T-helper 1 cell treated with Interleukin-12 subunit alpha and Interleukin-12 subunit beta and Interleukin-4 antibody, amounts not matched to agents 30 ng/mL and 1 ng/mL, for 36 hours (primary cell): ENCODE data around the gene SCN3A. TPM values are rescaled to one million over a fixed set of nuclear protein-coding genes. Genes with fewer than 3 reads are reported as not detected.

Experiments
- intact Hi-C: fragments of 100-400 bp; cut with micrococcal nuclease; formaldehyde crosslinking; loops from one replicate; pipeline ENCODE4 v1.15.1; 2024
- total RNA-seq: library from RNA; stranded (reverse); gene quantifications from 2 replicates; pipeline ENCODE4 v1.2.3, GENCODE V29; 2022

SCN3A gene
- total RNA-seq, 1 donor from 2014 or later, result not detected

- intact Hi-C loops, result no loop called here
Measured at GRCh38 chr2:165113414-165113813, 90.4 kb downstream of the SCN3A start.

GRCh38 chr2:165112789-165113188 lies 91.1 kb downstream of the SCN3A start:
- intact Hi-C loops, result no loop called here

DNA sequence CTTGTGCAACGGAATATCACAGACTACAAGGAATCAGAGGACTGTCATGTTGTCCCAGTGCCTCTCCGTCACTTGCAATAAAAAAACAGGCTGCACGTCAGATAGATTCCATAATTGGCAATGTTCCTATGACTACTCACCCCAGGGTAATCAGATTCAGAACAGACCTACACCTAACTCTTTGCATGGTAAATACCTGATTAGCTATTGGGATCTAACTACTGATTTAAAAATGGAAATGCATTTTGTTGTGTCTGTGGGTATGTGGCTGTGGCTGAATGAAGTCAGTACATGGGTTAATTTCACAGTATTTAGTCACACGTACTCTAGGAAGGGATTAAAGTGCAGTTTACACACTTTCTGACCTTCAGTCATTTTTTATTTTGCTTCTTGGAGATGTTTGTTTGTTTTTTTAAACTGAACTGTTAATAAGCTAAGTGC lies 91.7 kb downstream of the SCN3A start:
- intact Hi-C loops, result no loop called here

DNA sequence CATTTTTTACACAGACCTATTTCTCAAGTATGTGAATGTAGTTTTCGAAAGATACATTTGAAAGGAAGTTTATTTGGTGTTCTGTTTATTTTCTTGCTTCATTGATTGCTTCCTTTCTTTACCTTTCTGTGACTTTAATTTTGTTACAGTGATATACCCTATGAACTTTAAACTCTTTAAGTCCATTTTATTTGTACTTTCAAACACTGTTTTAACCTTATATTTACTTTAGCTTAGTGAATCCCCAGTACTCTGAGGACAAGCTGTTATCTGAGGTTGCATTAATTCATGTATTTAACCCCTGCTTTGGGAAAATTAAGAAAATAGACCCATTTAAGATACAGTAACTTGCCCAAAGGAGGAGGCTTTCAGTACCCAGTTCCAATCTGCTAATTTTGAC lies 93.5 kb downstream of the SCN3A start:
- intact Hi-C loops, result no loop called here

DNA sequence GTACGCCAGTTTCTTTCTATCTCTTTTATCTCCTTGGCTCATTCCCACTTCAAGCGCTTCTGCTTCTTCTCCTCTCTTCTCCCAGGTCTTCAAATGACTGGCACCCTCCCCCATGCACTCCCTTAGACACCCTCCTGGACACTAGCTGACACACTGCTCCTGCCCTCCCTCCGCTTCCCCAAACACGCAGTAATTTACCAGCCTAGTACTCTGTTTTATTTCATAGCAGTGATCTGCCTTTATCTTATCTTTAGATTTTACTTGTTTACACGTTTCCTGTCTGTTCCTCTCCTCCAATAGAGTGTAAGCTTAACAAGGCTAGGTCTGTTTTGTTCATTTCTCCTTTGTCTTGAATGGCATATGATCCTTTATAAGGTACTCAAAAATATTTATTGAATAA lies 93.9 kb downstream of the SCN3A start:
- intact Hi-C loops, result no loop called here

DNA sequence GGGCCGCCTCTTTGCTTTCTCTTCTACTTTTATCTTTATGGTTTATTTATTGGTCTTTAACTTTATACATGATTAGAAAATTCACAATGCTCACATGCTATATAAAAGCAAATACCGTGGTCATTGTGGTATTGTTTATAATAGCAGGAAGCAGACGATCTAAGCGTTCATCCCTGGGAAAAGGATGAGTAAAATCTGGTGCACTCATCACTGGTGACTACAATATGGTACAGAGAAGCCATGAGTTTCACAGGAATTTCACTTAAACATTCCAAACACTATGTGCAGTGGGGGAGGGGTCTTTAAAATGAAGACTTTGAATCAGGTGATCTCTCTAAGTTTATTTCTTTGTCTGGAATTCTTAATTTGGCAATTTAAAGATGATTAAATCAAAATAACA lies 97.9 kb downstream of the SCN3A start:
- intact Hi-C loops, result no loop called here

- intact Hi-C loops, result no loop called here
Measured at GRCh38 chr2:165087933-165088901, 115.6 kb downstream of the SCN3A start.

- intact Hi-C loops, result no loop called here
Measured at GRCh38 chr2:165086337-165086736, 117.5 kb downstream of the SCN3A start.

DNA sequence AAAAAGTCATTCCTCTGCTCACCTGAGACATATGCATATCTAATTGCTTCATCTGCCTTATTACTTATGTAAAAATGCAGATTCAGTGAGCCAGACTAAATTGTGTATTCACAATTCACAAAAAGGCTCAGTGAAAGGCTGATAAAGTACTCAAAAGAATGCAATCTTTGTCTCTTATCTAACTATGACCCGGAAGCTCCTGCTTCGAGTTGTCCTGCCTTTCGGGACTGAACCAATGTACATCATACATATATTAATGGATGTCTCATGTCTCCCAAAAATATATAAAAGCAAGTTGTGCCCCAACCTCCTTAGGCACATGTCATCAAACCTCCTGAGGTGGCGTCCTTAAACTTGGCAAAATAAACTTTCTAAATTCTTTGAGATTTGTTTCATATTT lies 120.5 kb downstream of the SCN3A start:
- intact Hi-C loops, result no loop called here

DNA sequence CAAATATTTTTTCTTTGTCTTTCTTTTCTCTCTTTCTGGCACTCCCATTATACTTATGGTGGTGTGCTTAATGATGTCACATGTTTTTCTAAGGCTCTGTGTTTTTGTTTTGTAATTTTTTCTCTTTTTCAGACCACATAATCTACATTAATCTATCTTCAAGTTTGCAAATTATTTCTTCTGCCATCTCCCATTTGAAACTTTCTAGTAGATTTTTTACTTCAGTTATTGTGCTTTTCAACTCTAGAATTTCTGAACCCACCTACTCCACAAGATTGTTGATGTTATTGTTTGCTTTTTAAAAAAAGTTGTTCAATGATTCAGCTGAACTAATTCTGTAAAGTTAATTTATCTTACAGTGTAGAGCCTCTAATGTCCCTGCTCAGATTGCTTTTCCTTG lies 121.4 kb downstream of the SCN3A start:
- intact Hi-C loops, result no loop called here

DNA sequence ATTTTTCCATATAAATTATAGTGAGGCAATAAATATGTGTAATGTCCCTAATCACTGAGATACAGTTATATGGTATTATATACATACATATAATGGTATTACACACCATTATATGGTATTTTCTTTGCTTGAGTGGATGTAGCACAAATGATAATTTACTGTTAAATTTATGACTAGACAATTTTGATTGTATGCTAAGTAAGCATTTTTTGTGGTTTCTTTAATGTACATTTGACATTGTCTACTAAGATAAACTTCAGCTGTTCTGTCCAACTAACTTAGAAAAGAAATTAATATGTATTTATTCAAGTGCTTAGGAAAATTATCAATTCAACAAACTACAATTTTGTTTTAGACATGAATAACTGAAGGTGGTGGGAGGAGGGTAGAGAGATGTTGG lies 122.6 kb downstream of the SCN3A start:
- intact Hi-C loops, result no loop called here

GRCh38 chr2:165079432-165079831 lies 124.4 kb downstream of the SCN3A start:
- intact Hi-C loops, result no loop called here

GRCh38 chr2:165078913-165079312 lies 124.9 kb downstream of the SCN3A start:
- intact Hi-C loops, result no loop called here

DNA sequence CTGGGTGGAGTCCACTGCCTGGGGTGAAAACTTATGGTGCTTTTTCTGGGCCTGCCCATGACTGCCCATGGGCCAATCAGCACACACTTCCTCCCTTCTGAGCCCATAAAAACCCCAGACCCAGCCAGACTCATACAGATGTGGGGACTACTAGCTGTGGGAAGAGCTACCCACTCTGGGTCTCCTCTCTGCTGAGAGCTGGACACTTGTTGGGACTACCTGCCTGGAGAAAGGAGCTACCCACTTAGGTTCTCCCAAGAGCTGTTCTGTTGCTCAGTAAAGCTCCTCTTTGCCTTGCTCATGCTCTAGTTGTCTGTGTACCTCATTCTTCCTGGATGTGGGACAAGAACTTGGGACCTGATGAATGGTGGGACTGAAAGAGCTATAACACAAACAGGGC lies 129.0 kb downstream of the SCN3A start:
- intact Hi-C loops, result no loop called here

DNA sequence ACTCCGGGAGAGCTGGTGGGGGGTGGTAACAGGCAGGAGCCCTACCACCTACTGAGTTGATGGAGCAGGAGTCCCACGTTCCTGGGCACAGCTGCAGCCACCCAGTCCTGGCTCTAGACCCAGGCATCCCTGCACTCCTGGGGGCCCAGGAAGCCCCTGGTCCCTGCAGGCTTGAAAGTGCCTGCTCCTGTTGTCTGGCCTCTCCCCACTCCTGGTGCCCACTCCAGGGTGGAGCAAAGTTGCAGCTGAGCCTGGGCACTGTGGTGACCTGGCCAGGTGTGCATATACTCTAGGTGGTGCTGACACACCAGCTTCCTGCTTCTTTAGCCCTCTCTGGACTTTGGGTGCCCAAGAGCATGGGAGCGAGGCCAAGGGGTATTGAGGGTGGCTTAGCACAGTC lies 129.5 kb downstream of the SCN3A start:
- intact Hi-C loops, result no loop called here

DNA sequence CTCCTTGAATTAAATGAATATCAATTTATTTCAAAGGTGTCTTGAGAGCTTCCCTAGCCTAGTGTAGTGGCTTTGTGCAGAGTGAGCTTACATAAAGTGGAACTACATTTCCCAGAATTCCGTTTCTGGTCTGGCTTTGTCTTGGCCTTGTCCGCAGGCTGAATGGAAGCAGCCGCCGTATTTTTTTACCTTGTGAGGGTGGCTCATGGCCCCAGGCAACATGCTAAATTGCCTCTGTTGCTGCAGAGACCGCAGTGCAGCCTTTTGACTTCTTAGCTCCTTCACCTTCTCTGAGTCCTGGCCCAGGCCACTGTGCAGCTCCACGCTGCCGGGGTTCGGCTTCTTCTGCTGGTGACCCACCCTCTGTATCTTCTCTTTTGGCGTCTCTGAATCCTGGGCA lies 133.8 kb downstream of the SCN3A start:
- intact Hi-C loops, result no loop called here

DNA sequence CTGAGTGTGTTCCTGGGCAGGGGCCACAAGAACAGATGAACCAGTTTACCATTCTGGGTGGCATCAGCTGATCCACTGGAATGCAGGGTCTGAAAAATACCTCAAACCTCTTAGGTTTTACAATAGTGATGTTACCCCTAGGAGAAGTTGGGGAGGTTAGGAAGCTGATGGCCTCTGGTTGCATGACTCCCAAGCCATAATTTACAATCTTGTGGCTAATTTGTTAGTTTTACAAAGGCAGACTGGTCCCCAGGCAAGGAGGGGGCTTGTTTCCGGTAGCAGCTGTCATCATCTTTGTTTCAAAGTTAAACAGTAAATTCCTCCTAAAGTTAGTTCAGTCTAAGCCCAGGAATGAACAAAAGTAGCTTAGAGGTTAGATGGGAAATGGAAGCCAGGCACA lies 134.7 kb downstream of the SCN3A start:
- intact Hi-C loops, result no loop called here

DNA sequence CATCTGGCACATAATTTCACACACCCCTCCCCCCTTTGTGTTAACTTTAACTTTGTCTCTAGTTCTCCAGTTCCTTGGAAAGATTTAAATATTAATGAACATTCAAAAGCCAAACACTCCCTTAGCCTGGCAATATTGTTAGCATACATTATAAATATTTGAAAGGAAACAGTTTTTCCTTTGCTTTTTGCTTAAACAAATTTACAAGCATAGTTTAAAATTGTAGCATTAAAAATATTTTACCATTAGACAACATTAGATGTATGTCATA lies 135.4 kb downstream of the SCN3A start:
- intact Hi-C loops, result no loop called here

- intact Hi-C loops, result no loop called here
Measured at GRCh38 chr2:165067643-165068486, 136.0 kb downstream of the SCN3A start.

GRCh38 chr2:165064743-165065142 lies 139.1 kb downstream of the SCN3A start:
- intact Hi-C loops, result no loop called here

DNA sequence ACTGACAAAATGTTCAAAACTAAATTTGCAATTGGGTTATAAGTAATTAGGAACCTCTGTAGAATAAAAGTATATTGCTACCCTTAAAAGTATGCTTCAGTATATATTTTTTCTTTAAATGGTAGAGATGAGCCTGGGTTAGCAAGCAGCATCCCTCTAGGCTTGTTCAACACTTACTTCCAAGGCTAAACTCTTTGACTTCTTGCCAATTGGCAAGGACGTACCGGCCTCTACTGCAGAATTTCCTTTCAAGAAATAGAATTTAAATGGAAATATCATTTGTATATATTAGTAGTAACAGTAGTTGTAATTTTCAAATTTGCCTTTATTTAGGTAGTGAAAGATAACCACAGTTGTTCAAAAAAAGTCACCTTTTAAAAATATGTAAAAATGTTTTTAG lies 143.4 kb downstream of the SCN3A start:
- intact Hi-C loops, result no loop called here

DNA sequence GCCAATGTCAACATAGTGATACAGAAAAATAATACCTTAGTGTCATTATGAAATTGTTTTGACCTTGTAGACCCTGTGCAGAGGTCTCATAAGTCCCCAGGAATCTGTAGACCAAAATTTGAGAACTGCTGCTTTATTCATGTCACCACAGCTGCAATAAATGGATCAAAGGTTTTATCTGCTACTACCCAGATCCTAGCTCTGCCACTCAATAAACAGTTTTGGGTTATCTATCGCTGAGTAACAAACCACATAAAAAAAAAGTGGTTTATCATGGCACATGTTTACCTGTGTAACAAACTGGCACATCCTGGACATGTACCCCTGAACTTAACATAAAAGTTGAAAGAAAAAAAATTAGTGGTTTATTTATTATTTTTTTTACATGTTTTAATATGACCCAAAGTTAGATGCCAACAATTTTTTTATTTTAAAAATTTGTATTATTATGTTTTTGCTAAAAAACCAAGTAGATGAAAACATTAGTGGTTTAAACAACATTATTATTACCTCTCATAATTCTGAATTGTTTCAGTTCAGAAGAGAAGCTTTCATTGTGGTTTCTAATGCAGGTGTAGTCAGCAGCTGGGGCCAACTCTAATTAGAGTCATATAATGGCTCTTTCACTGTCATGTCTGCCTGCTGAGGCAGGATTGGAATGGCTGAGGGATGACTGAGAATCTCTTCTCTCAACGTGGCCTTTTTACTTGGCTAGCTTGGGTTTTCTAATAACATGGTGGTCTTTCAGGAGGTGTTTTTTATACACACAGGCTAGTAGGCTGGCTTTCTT lies 145.2 kb downstream of the SCN3A start:
- intact Hi-C loops, result no loop called here
